ENCODE data around the gene ZNF518A. TPM values are rescaled to one million over a fixed set of nuclear protein-coding genes. Genes with fewer than 3 reads are reported as not detected.

ZNF518A gene
- total RNA-seq, 2 donors from 2014 or later: 13.9 to 31.6 TPM

DNA sequence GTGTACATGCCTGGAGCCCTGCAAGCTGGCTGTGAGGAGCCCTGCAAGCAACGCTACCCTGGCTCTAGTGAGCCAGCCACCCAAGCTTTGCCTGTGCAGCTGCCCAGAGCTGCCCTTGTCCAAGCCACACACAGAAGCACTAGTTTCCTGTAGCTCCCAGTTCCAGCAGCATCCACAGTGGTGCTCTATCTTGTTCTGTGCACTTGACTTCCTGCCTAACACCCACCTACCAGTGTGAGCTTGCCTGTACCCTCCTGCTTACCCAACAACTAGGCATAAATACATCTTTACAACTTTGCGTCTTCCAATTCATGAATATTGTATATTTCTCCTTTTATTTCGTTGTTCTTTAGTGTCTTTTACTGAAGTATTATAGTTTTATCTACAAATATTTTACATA is 32.2 kb upstream of the ZNF518A start:
- Histone ChIP-seq H3K27ac (no peak overlapping the region), H3K4me1 (ENCODE audit: control insufficient read depth in 1 of 2, low read depth in 2 of 2) (no peaks in the 10 kb centered on the region), H3K27me3 (replicated peaks; ENCODE audit: insufficient read depth) (no peaks in the 10 kb centered on the region), H3K4me3 (no peak overlapping the region), H3K36me3 (no peaks in the 10 kb centered on the region), H3K9me3 (no peaks in the 10 kb centered on the region)
- TF ChIP-seq, protein P1, sequence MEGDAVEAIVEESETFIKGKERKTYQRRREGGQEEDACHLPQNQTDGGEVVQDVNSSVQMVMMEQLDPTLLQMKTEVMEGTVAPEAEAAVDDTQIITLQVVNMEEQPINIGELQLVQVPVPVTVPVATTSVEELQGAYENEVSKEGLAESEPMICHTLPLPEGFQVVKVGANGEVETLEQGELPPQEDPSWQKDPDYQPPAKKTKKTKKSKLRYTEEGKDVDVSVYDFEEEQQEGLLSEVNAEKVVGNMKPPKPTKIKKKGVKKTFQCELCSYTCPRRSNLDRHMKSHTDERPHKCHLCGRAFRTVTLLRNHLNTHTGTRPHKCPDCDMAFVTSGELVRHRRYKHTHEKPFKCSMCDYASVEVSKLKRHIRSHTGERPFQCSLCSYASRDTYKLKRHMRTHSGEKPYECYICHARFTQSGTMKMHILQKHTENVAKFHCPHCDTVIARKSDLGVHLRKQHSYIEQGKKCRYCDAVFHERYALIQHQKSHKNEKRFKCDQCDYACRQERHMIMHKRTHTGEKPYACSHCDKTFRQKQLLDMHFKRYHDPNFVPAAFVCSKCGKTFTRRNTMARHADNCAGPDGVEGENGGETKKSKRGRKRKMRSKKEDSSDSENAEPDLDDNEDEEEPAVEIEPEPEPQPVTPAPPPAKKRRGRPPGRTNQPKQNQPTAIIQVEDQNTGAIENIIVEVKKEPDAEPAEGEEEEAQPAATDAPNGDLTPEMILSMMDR (IDR thresholded peaks at IDR 0.05): no peak
- ATAC-seq (ENCODE audit: insufficient number of reproducible peaks, low FRiP score, low read depth): no peak
- DNase-seq (ENCODE audit: low spot score): no peak

DNA sequence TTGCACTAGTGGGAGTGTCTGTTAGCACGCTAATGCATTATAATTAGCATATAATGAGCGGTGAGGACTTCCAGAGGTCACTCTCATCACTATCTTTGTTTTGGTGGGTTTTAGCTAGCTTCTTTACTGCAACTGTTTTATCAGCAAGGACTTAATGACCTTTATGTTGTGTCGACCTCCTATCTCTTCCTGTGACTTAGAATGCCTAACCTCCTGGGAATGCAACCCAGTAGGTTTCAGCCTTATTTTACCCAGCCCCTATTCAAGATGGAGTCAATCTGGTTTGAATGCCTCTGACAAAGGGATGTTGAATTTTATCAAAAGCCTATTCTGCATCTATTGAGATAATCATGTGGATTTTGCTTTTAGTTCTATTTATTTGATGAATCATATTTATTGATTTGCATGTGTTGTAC is 22.5 kb upstream of the ZNF518A start:
- H3K27me3 ChIP-seq (replicated peaks; ENCODE audit: insufficient read depth): no peaks in the 10 kb centered on the region
- H3K4me3 ChIP-seq: no peak overlapping the region
- no peaks in the 10 kb centered on the region for H3K4me1 ChIP-seq (ENCODE audit: control insufficient read depth in 1 of 2, low read depth in 2 of 2)
- ATAC-seq (ENCODE audit: insufficient number of reproducible peaks, low FRiP score, low read depth) (no peak), DNase-seq (ENCODE audit: low spot score) (no peak)
- H3K27ac ChIP-seq: no peak overlapping the region
- H3K9me3 ChIP-seq: peaks cover 3% of the 10 kb centered on the region
- H3K36me3 ChIP-seq: no peaks in the 10 kb centered on the region
- TF ChIP-seq, protein P1 (IDR thresholded peaks at IDR 0.05): no peak

DNA sequence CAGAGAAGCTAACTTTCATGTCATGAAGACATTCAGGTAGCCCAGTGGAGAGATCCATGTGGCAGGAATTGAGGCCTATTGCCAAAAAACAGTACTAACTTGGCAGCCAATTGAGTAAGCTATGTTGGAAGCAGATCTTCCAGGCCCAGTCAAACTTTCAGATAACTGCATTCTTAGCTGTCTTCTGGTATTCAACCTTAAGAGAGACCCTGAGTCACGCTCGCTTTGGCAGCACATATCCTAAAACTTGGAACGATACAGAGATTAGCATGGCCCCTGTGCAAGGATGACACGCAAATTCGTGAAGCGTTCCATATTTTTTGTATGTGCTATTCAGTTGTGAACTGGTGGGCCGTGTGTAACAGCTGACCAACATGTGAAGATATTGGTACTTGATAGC is 17.6 kb upstream of the ZNF518A start:
- TF ChIP-seq, protein P1 (IDR thresholded peaks at IDR 0.05): no peak
- Histone ChIP-seq H3K9me3 (peaks cover 3% of the 10 kb centered on the region), H3K4me1 (ENCODE audit: control insufficient read depth in 1 of 2, low read depth in 2 of 2) (no peaks in the 10 kb centered on the region), H3K4me3 (no peak overlapping the region), H3K36me3 (no peaks in the 10 kb centered on the region), H3K27ac (no peak overlapping the region), H3K27me3 (replicated peaks; ENCODE audit: insufficient read depth) (no peaks in the 10 kb centered on the region)
- DNase-seq (ENCODE audit: low spot score) (no peak), ATAC-seq (ENCODE audit: insufficient number of reproducible peaks, low FRiP score, low read depth) (no peak)

DNA sequence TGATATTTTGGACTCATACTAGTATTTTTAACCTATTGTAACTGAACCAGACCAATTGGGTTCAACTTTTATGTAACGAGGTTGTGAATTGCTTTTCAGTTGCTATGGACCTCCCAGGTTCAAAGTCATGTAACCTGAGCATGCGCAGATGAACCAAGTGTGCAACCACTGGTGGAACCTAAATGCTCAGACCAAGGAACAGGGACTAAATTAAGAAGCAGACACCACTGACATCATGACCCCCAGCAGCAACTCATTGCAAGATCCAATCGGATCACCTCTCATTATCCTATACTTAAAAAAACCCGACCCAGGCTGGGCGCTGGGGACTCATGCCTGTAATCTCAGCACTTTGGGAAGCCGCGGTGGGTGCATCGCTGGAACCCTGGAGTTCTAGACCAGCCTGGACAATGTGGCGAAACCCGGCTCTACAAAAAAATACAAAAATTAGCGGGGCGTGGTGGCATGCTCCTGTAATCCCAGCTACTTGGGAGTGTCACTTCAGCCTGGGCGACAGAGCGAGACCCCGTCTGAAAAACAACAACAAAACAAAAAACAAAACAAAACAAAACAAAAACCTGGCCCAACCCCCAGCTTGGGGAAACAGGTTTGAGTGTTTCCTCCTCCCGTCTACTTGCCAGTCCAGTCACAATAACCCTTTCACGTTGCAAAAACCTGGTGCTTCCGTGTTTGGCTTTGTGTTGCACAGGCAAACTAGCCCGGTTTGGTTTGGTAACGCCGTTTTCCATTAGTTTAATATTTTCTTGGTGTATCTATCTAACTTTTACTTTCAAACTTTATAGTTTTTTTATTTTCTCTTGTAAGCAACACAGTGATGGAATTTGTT is 11.3 kb upstream of the ZNF518A start:
- Histone ChIP-seq H3K4me3 (no peak overlapping the region), H3K9me3 (no peaks in the 10 kb centered on the region), H3K27me3 (replicated peaks; ENCODE audit: insufficient read depth) (peaks cover 4% of the 10 kb centered on the region), H3K4me1 (ENCODE audit: control insufficient read depth in 1 of 2, low read depth in 2 of 2) (no peaks in the 10 kb centered on the region), H3K36me3 (no peaks in the 10 kb centered on the region), H3K27ac (no peak overlapping the region)
- ATAC-seq (ENCODE audit: insufficient number of reproducible peaks, low FRiP score, low read depth) (no peak), DNase-seq (ENCODE audit: low spot score) (no peak)
- TF ChIP-seq, protein P1 (IDR thresholded peaks at IDR 0.05): no peak

DNA sequence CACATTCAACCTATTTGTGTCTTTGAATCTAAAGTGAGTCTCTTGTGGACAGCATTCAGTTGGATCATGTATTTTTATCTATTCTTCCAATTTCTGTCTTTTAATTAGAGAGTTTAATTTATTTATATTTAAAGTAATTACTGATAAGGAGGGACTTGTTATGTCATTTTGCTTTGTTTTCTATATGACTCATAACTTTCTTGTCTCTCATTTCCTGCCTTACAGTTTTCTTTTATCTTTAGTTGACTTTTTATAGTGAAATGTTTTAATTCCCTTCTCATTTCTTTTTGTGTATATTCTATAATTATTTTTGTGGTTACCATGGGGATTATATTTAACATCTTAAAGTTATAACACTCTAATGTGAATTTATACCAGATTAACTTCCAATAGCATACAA is 7.3 kb upstream of the ZNF518A start:
- no peak for DNase-seq (ENCODE audit: low spot score)
- no peaks in the 10 kb centered on the region for H3K4me1 ChIP-seq (ENCODE audit: control insufficient read depth in 1 of 2, low read depth in 2 of 2)
- H3K27ac ChIP-seq: no peak overlapping the region
- no peaks in the 10 kb centered on the region for H3K36me3 ChIP-seq
- no peak overlapping the region for H3K4me3 ChIP-seq
- H3K27me3 ChIP-seq (replicated peaks; ENCODE audit: insufficient read depth): peaks cover 4% of the 10 kb centered on the region
- TF ChIP-seq, protein P1 (IDR thresholded peaks at IDR 0.05): no peak
- H3K9me3 ChIP-seq: no peaks in the 10 kb centered on the region
- no peak for ATAC-seq (ENCODE audit: insufficient number of reproducible peaks, low FRiP score, low read depth)

Measured in thoracic aorta (tissue), 2 donors.